Suprapubic skin (tissue), 4 donors: ENCODE results near the gene PADI6.

Experiments
- EP300 ChIP-seq: sonication (generic); formaldehyde crosslinking; IDR thresholded peaks from one replicate; pipeline ENCODE4 v1.6.1; 2017; ENCODE audit warnings: antibody characterized with exemption
- POLR2A ChIP-seq, 2 donors: fragments of 450-650 bp; IDR thresholded peaks; one replicate each; pipeline ENCODE4 v1.6.1; 2017; ENCODE audit warnings: antibody characterized with exemption in 2 of 2, mild to moderate bottlenecking in 2 of 2, moderate library complexity in 2 of 2
- POLR2AphosphoS5 ChIP-seq, 3 donors: sonication (generic); formaldehyde crosslinking; IDR thresholded peaks; one replicate each; pipeline ENCODE4 v1.6.1; 2017; ENCODE audit warnings: antibody characterized with exemption in 3 of 3
- TF ChIP-seq, protein P1 (sequence below), 2 donors: fragments of 200-600 bp in 1 of 2; fragments of 450-650 bp in 1 of 2; sonication (generic) in 1 of 2; IDR thresholded peaks; one replicate each; pipeline ENCODE4 v1.5.1; 2016 to 2019; ENCODE audit warnings: antibody characterized with exemption in 2 of 2, mild to moderate bottlenecking in 1 of 2, moderate library complexity in 1 of 2

DNA sequence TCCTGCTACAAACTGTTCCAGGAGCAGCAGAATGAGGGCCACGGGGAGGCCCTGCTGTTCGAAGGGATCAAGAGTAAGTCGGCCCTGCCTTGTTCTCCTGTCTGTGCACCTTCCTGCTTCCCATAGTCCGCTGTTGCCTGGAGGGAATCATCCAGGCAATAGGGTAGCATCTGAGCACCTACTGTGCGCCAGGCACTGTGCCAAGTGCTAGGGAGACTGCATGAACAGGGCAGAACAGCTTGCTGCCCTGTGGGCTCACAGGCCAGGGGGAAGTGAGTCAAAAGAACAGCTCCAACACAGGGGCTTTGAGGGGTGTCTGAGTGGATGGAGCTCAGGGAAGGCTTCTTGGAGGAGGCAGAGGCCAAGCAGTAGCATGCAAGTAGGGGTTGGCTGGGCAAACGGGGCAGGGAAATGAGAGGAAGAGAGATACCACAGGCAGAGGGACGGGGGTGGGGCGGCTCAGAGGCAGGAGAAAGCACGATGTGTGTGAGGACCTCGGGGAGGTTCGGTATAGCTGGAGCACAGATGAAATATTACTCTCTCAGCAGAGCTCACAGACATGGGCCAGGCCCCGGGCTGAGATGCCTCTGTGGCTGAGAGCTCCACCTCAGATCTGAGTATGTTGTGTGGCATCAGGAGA lies 15.5 kb upstream of the PADI6 start:
- TF ChIP-seq, protein P1, sequence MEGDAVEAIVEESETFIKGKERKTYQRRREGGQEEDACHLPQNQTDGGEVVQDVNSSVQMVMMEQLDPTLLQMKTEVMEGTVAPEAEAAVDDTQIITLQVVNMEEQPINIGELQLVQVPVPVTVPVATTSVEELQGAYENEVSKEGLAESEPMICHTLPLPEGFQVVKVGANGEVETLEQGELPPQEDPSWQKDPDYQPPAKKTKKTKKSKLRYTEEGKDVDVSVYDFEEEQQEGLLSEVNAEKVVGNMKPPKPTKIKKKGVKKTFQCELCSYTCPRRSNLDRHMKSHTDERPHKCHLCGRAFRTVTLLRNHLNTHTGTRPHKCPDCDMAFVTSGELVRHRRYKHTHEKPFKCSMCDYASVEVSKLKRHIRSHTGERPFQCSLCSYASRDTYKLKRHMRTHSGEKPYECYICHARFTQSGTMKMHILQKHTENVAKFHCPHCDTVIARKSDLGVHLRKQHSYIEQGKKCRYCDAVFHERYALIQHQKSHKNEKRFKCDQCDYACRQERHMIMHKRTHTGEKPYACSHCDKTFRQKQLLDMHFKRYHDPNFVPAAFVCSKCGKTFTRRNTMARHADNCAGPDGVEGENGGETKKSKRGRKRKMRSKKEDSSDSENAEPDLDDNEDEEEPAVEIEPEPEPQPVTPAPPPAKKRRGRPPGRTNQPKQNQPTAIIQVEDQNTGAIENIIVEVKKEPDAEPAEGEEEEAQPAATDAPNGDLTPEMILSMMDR (IDR thresholded peaks at IDR 0.05), result no peak
- TF ChIP-seq POLR2A (IDR thresholded peaks at IDR 0.05) (no peak), EP300 (no peak), POLR2AphosphoS5 (IDR thresholded peaks at IDR 0.05) (no peak)
